ENCODE results near the gene SMG7. TPM values are rescaled to one million over a fixed set of nuclear protein-coding genes. Genes with fewer than 3 reads are reported as not detected.

Gene SMG7
- total RNA-seq, 4 donors from 2014 or later: 30.3 to 59.9 (median 38.4) TPM

DNA sequence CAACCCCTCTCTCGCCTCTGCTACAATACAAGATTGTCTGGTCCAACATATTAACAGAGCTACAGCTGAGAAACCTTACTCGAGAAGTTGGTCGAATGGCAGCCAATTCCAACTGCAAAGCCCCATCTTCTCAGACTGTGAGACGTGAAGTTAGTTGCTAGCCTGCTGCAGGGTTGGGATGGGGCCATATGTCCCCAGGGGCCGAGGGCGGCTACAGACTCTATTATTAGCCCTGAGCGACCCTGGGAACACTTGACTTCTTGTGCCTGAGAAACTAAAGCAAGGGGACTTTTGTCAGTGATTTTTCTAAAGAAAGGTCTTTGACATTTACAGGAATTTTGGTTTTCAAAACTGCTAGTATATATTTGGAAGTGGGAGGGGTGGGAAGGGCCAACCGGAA lies 104.2 kb downstream of the SMG7 start:
- ATAC-seq (ENCODE audit: low FRiP score) (no peak), DNase-seq (ENCODE audit: low spot score) (no peak)
- TF ChIP-seq, protein P1, sequence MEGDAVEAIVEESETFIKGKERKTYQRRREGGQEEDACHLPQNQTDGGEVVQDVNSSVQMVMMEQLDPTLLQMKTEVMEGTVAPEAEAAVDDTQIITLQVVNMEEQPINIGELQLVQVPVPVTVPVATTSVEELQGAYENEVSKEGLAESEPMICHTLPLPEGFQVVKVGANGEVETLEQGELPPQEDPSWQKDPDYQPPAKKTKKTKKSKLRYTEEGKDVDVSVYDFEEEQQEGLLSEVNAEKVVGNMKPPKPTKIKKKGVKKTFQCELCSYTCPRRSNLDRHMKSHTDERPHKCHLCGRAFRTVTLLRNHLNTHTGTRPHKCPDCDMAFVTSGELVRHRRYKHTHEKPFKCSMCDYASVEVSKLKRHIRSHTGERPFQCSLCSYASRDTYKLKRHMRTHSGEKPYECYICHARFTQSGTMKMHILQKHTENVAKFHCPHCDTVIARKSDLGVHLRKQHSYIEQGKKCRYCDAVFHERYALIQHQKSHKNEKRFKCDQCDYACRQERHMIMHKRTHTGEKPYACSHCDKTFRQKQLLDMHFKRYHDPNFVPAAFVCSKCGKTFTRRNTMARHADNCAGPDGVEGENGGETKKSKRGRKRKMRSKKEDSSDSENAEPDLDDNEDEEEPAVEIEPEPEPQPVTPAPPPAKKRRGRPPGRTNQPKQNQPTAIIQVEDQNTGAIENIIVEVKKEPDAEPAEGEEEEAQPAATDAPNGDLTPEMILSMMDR (IDR thresholded peaks at IDR 0.05): no peak

DNA sequence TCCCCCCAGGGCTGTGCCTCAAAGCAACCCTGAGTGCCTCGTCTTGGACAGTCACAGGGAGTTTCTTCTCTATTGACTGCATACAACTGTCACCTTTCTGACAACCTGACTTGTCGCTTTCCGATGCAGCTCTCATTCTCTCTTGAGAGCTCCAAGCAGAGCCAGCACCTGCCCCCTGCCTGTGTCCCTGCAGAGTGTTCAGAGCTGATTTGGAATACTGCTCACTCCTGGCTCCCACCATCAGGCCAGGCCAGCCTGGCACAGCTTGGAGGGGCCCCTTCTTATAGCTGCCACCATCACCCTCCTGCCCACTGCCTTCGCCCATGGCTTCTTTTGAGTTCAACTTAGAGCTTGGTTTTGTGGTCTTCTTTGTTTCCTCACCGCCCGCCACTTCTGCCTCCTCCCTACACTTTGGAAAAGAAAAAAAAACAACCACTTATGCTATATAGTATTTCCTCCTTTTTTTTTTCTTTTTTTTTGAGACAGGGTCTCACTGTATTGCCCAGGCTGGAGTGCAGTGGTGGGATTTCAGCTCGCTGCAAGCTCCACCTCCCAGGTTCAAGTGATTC lies 105.7 kb downstream of the SMG7 start:
- DNase-seq (ENCODE audit: low spot score): no peak
- TF ChIP-seq, protein P1 (IDR thresholded peaks at IDR 0.05): no peak

GRCh38 chr1:183578856-183579255 lies 106.6 kb downstream of the SMG7 start:
- ATAC-seq (ENCODE audit: low FRiP score) (no peak), DNase-seq (ENCODE audit: low spot score) (no peak)
- TF ChIP-seq, protein P1 (IDR thresholded peaks at IDR 0.05): no peak

More for the DNA sequence above, 105.7 kb downstream of the SMG7 start:
- ATAC-seq (ENCODE audit: low FRiP score): no peak

- DNase-seq (ENCODE audit: low spot score): no peak
- TF ChIP-seq, protein P1 (IDR thresholded peaks at IDR 0.05): no peak
- no peak for ATAC-seq (ENCODE audit: low FRiP score)
Measured at GRCh38 chr1:183580281-183580682, 108.0 kb downstream of the SMG7 start.

GRCh38 chr1:183582021-183582713 lies 109.9 kb downstream of the SMG7 start:
- TF ChIP-seq, protein P1 (IDR thresholded peaks at IDR 0.05): no peak
- DNase-seq (ENCODE audit: low spot score): no peak
- ATAC-seq (ENCODE audit: low FRiP score): no peak

DNA sequence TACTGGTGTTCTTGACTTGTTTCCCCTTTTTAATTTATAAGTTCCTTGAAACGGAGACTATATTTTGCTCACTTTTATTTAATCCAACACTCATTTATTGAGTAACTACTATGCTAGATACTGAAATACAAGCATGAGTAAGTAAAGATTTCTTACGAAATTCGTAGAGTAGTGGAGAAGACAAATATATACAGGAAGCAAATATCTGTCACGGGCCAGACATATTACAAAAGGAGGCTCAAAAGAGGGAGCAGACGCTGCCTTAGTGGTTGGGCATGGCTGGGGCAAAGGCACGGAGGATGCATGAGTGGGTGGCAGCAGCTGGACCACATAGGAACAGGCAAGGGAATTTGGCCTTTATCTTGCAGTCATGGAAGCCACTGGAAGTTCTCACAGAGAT lies 111.2 kb downstream of the SMG7 start:
- ATAC-seq (ENCODE audit: low FRiP score) (no peak), DNase-seq (ENCODE audit: low spot score) (no peak)
- TF ChIP-seq, protein P1 (IDR thresholded peaks at IDR 0.05): no peak

DNA sequence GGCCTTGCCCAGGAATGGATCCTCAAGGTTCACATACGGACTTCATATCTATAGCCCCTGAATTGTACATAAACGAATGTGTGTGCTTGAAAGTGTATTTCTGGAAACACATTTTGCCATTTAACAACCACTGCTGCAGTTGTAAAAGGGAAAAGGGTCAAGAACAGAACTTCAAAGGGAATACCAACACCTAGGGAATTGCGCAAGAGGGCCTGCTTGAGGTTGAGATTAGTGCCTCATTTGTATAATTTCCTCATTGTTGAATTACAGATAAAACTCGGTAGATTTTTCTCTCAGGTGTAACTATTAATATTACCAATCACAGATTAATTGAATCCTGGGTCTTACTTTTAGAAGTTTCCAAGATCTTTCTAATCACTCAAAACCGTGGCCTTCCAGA lies 111.8 kb downstream of the SMG7 start:
- TF ChIP-seq, protein P1 (IDR thresholded peaks at IDR 0.05): no peak
- no peak for ATAC-seq (ENCODE audit: low FRiP score)
- DNase-seq (ENCODE audit: low spot score): no peak
